Left renal pelvis (tissue), 4 donors: ENCODE measurements around the gene CEP135. TPM values are rescaled to one million over a fixed set of nuclear protein-coding genes. Genes with fewer than 3 reads are reported as not detected.
A peak's percentile ranks its signal among the peaks of the same experiment; 100 is the strongest.
"Not testable (repeated sequence)": the region's sequence is repeated elsewhere in the genome, so short reads cannot be mapped to it uniquely, and the experiment has no call there.

Experiments used
- DNase-seq, 4 donors: peaks; one replicate each; pipeline ENCODE4 v3.0.0-alpha.2; 2013; ENCODE audit warnings: low read depth in 4 of 4, low spot score in 3 of 4
- polyA plus RNA-seq, 4 donors: library from polyadenylated mRNA; unstranded; fragments of 120-200 nt; gene quantifications; one replicate each; pipeline ENCODE4 v1.2.1, GENCODE V29; 2013; ENCODE audit not compliant: insufficient read length in 4 of 4

Gene CEP135
- polyA plus RNA-seq, 4 donors, result 13.0 to 21.1 (median 14.3) TPM

GRCh38 chr4:55941881-55942396, 6.8 kb upstream of the CEP135 start:
- no peak for DNase-seq

- peak in 2 of 4 donors; percentile 19 to 33 for DNase-seq
Measured at GRCh38 chr4:55947254-55947882, 1.4 kb upstream of the CEP135 start.

GRCh38 chr4:55947912-55948725, 626 bp upstream of the CEP135 start:
- DNase-seq, result peak in 1 of 4 donors; percentile 21

- no peak for DNase-seq
Measured at GRCh38 chr4:55949482-55949802, 697 bp downstream of the CEP135 start.

GRCh38 chr4:55951191-55951922, 2.6 kb downstream of the CEP135 start:
- DNase-seq, result no peak

GRCh38 chr4:55955710-55956109, 7.0 kb downstream of the CEP135 start:
- no peak for DNase-seq

- DNase-seq, result no peak
Measured at GRCh38 chr4:55959655-55960054, 10.9 kb downstream of the CEP135 start.

GRCh38 chr4:55964046-55964445, 15.3 kb downstream of the CEP135 start:
- DNase-seq, result no peak

GRCh38 chr4:55965585-55965984, 16.8 kb downstream of the CEP135 start:
- no peak for DNase-seq

- DNase-seq, result not testable (repeated sequence)
Measured at GRCh38 chr4:55966324-55966723, 17.6 kb downstream of the CEP135 start.

GRCh38 chr4:55967376-55967775, 18.6 kb downstream of the CEP135 start:
- no peak for DNase-seq

GRCh38 chr4:55973650-55974049, 24.9 kb downstream of the CEP135 start:
- no peak for DNase-seq

- DNase-seq, result no peak
Measured at GRCh38 chr4:55977811-55978210, 29.1 kb downstream of the CEP135 start.

GRCh38 chr4:55979562-55979961, 30.8 kb downstream of the CEP135 start:
- no peak for DNase-seq

GRCh38 chr4:55980725-55981124, 32.0 kb downstream of the CEP135 start:
- no peak for DNase-seq

GRCh38 chr4:55982976-55983375, 34.2 kb downstream of the CEP135 start:
- DNase-seq, result no peak

- no peak for DNase-seq
Measured at GRCh38 chr4:55989766-55990165, 41.0 kb downstream of the CEP135 start.

- DNase-seq, result no peak
Measured at GRCh38 chr4:55993994-55994663, 45.4 kb downstream of the CEP135 start.

- no peak for DNase-seq
Measured at GRCh38 chr4:55996646-55997045, 47.9 kb downstream of the CEP135 start.

GRCh38 chr4:56003606-56004005, 54.9 kb downstream of the CEP135 start:
- no peak for DNase-seq

GRCh38 chr4:56004235-56004634, 55.5 kb downstream of the CEP135 start:
- DNase-seq, result no peak
